ENCODE measurements around the gene REXO4. TPM values are rescaled to one million over a fixed set of nuclear protein-coding genes. Genes with fewer than 3 reads are reported as not detected.

Gene REXO4
- total and polyA plus RNA-seq, 2 of the 13 experiments (the other 11 are each of a cell fraction or from before 2014, with no cell fraction given), result 18.5 to 30.4 TPM

DNA sequence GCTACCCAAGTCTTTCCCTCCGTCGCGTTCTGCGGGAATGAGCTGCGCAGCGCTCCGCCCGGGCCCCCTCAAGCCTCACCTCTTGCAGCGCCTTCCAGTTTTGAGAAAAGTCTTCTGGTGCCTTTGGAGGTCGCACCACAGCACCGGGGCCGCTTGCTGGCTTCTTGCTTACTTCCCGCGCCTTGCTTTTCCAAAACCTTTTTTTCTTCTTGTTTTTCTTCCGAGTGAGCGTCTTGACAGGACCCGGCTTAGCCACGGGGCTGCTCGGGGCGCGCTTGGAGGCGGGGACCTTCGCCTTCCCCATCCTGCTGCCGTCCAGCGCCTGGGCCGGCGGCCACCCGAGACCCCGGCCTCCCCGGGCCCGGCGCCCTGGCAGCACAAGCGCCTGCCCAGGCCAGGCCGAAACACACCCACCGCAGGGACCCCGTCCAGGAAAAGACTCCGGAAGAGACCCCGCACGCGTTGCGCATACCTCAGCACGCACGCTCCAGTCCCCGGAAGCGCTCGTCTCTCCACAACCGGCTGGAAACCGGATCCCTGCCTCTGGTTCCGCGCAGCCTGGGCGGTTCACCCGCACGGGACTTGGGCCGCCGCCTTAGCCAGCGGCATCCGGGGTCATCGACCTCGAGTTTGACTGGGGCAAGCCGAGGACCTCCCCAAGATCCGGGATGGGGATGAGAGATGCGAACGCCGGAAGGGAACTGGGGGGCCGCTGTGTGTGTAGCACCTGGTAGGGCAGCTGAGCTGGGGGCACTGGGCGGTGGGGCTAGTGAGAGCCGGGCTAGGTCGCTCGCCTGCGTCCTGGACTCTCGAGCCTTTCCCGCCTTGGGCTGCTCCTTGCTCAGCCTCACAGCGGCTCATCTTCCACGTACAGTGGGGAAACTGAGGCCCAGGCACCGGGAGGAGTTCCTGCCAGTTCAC is at the start of gene REXO4 (continued):
- TF ChIP-seq KDM4B (CRISPR knock-in tag; IDR thresholded peaks at IDR 0.05) (0 out of 2 replicates have a peak, but pooled peaks have one; percentile 38), PHF20 (CRISPR knock-in tag; IDR thresholded peaks at IDR 0.05) (peak; percentile 98), SETDB1 (CRISPR knock-in tag; IDR thresholded peaks at IDR 0.05; ENCODE audit: borderline replicate concordance) (no peak), ZBTB38 (CRISPR knock-in tag; IDR thresholded peaks at IDR 0.05) (peak; percentile 91), HNRNPLL (IDR thresholded peaks at IDR 0.05; ENCODE audit: low read depth, low read length, poor library complexity, severe bottlenecking) (peak; percentile 83), RCOR2 (CRISPR knock-in tag; IDR thresholded peaks at IDR 0.05) (peak; percentile 35; the same call in 1 of the 2 replicates), ZNF777 (CRISPR knock-in tag; IDR thresholded peaks at IDR 0.05) (peak; percentile 67), HOXA3 (CRISPR knock-in tag; IDR thresholded peaks at IDR 0.05) (peak; percentile 95), SNRNP70 (IDR thresholded peaks at IDR 0.05; ENCODE audit: low read depth, low read length) (no peak), NAIF1 (CRISPR knock-in tag; IDR thresholded peaks at IDR 0.05; ENCODE audit: borderline replicate concordance) (0 out of 2 replicates have a peak, but pooled peaks have one; percentile 63), BRCA1 (CRISPR knock-in tag; IDR thresholded peaks at IDR 0.05) (peak; percentile 74; the same call in 1 of the 2 replicates)
- TF ChIP-seq, protein P1, sequence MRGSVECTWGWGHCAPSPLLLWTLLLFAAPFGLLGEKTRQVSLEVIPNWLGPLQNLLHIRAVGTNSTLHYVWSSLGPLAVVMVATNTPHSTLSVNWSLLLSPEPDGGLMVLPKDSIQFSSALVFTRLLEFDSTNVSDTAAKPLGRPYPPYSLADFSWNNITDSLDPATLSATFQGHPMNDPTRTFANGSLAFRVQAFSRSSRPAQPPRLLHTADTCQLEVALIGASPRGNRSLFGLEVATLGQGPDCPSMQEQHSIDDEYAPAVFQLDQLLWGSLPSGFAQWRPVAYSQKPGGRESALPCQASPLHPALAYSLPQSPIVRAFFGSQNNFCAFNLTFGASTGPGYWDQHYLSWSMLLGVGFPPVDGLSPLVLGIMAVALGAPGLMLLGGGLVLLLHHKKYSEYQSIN (CRISPR knock-in tag; IDR thresholded peaks at IDR 0.05; ENCODE audit: borderline replicate concordance), result no peak
- TF ChIP-seq, protein P2, sequence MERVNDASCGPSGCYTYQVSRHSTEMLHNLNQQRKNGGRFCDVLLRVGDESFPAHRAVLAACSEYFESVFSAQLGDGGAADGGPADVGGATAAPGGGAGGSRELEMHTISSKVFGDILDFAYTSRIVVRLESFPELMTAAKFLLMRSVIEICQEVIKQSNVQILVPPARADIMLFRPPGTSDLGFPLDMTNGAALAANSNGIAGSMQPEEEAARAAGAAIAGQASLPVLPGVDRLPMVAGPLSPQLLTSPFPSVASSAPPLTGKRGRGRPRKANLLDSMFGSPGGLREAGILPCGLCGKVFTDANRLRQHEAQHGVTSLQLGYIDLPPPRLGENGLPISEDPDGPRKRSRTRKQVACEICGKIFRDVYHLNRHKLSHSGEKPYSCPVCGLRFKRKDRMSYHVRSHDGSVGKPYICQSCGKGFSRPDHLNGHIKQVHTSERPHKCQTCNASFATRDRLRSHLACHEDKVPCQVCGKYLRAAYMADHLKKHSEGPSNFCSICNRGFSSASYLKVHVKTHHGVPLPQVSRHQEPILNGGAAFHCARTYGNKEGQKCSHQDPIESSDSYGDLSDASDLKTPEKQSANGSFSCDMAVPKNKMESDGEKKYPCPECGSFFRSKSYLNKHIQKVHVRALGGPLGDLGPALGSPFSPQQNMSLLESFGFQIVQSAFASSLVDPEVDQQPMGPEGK (CRISPR knock-in tag; IDR thresholded peaks at IDR 0.05), result peak; percentile 90; the same call in 1 of the 2 replicates
- TF ChIP-seq, protein P3, sequence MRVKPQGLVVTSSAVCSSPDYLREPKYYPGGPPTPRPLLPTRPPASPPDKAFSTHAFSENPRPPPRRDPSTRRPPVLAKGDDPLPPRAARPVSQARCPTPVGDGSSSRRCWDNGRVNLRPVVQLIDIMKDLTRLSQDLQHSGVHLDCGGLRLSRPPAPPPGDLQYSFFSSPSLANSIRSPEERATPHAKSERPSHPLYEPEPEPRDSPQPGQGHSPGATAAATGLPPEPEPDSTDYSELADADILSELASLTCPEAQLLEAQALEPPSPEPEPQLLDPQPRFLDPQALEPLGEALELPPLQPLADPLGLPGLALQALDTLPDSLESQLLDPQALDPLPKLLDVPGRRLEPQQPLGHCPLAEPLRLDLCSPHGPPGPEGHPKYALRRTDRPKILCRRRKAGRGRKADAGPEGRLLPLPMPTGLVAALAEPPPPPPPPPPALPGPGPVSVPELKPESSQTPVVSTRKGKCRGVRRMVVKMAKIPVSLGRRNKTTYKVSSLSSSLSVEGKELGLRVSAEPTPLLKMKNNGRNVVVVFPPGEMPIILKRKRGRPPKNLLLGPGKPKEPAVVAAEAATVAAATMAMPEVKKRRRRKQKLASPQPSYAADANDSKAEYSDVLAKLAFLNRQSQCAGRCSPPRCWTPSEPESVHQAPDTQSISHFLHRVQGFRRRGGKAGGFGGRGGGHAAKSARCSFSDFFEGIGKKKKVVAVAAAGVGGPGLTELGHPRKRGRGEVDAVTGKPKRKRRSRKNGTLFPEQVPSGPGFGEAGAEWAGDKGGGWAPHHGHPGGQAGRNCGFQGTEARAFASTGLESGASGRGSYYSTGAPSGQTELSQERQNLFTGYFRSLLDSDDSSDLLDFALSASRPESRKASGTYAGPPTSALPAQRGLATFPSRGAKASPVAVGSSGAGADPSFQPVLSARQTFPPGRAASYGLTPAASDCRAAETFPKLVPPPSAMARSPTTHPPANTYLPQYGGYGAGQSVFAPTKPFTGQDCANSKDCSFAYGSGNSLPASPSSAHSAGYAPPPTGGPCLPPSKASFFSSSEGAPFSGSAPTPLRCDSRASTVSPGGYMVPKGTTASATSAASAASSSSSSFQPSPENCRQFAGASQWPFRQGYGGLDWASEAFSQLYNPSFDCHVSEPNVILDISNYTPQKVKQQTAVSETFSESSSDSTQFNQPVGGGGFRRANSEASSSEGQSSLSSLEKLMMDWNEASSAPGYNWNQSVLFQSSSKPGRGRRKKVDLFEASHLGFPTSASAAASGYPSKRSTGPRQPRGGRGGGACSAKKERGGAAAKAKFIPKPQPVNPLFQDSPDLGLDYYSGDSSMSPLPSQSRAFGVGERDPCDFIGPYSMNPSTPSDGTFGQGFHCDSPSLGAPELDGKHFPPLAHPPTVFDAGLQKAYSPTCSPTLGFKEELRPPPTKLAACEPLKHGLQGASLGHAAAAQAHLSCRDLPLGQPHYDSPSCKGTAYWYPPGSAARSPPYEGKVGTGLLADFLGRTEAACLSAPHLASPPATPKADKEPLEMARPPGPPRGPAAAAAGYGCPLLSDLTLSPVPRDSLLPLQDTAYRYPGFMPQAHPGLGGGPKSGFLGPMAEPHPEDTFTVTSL (CRISPR knock-in tag; IDR thresholded peaks at IDR 0.05; ENCODE audit: borderline replicate concordance), result peak; percentile 73; the same call in 1 of the 2 replicates
- TF ChIP-seq, protein P4, sequence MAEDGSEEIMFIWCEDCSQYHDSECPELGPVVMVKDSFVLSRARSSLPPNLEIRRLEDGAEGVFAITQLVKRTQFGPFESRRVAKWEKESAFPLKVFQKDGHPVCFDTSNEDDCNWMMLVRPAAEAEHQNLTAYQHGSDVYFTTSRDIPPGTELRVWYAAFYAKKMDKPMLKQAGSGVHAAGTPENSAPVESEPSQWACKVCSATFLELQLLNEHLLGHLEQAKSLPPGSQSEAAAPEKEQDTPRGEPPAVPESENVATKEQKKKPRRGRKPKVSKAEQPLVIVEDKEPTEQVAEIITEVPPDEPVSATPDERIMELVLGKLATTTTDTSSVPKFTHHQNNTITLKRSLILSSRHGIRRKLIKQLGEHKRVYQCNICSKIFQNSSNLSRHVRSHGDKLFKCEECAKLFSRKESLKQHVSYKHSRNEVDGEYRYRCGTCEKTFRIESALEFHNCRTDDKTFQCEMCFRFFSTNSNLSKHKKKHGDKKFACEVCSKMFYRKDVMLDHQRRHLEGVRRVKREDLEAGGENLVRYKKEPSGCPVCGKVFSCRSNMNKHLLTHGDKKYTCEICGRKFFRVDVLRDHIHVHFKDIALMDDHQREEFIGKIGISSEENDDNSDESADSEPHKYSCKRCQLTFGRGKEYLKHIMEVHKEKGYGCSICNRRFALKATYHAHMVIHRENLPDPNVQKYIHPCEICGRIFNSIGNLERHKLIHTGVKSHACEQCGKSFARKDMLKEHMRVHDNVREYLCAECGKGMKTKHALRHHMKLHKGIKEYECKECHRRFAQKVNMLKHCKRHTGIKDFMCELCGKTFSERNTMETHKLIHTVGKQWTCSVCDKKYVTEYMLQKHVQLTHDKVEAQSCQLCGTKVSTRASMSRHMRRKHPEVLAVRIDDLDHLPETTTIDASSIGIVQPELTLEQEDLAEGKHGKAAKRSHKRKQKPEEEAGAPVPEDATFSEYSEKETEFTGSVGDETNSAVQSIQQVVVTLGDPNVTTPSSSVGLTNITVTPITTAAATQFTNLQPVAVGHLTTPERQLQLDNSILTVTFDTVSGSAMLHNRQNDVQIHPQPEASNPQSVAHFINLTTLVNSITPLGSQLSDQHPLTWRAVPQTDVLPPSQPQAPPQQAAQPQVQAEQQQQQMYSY (CRISPR knock-in tag; IDR thresholded peaks at IDR 0.05), result peak; percentile 59; the same call in 1 of the 2 replicates
